OCI-LY3 (cell line): ENCODE measurements around the gene MAP4K5.

ENCODE experiments used
- CTCF ChIP-seq: fragments of 200-600, 300-600 bp; sonication (generic); IDR thresholded peaks from 2 replicates; pipeline ENCODE4 v1.5.1; 2014; ENCODE audit warnings: antibody characterized with exemption, low read length, low read depth
- EZH2phosphoT487 ChIP-seq: fragments of 200-600 bp; shearing (Covaris generic); IDR thresholded peaks from 2 replicates; pipeline ENCODE4 v1.6.1; 2018; ENCODE audit warnings: antibody characterized with exemption, mixed run types, low read depth

GRCh38 chr14:50383618-50384225, 148.6 kb downstream of the MAP4K5 start:
- TF ChIP-seq CTCF = no peak
- TF ChIP-seq EZH2phosphoT487 = no peak
